ENCODE results near the gene MEGF11.

Gene MEGF11

GRCh38 chr15:65993762-65994161 lies 259.8 kb downstream of the MEGF11 start:
- peaks cover 5 to 33% (median 27%) of the 10 kb centered on the region in 5 donors for H3K27me3 ChIP-seq (ENCODE audit: control insufficient read depth in 5 of 5, insufficient read depth in 4 of 5, low read length in 5 of 5)

GRCh38 chr15:65993236-65993635 lies 260.3 kb downstream of the MEGF11 start:
- Histone ChIP-seq H3K4me3 (ENCODE audit: low read depth in 1 of 5, low read length in 5 of 5) (no peak overlapping the region), H3K9me3 (ENCODE audit: control insufficient read depth in 5 of 5, low read length in 5 of 5) (no peaks in the 10 kb centered on the region), H3K36me3 (ENCODE audit: control insufficient read depth in 5 of 5, insufficient read depth in 5 of 5, low read length in 5 of 5) (no peaks in the 10 kb centered on the region), H3K27ac (ENCODE audit: low read depth, low read length) (no peak overlapping the region), H3K27me3 (ENCODE audit: control insufficient read depth in 5 of 5, insufficient read depth in 4 of 5, low read length in 5 of 5) (peaks cover 5 to 33% (median 27%) of the 10 kb centered on the region in 5 donors), H3K4me1 (ENCODE audit: control insufficient read depth in 5 of 5, insufficient read depth in 5 of 5, low read length in 5 of 5) (peaks cover 0 to 2% (median 0%) of the 10 kb centered on the region in 5 donors), H3K9ac (ENCODE audit: low read length in 5 of 5) (no peak overlapping the region)

More at GRCh38 chr15:65993762-65994161, 259.8 kb downstream of the MEGF11 start:
- Histone ChIP-seq H3K4me1 (ENCODE audit: control insufficient read depth in 5 of 5, insufficient read depth in 5 of 5, low read length in 5 of 5) (peaks cover 0 to 2% (median 0%) of the 10 kb centered on the region in 5 donors), H3K27ac (ENCODE audit: low read depth, low read length) (no peak overlapping the region), H3K36me3 (ENCODE audit: control insufficient read depth in 5 of 5, insufficient read depth in 5 of 5, low read length in 5 of 5) (no peaks in the 10 kb centered on the region), H3K9me3 (ENCODE audit: control insufficient read depth in 5 of 5, low read length in 5 of 5) (no peaks in the 10 kb centered on the region), H3K9ac (ENCODE audit: low read length in 5 of 5) (no peak overlapping the region), H3K4me3 (ENCODE audit: low read depth in 1 of 5, low read length in 5 of 5) (no peak overlapping the region)

- Histone ChIP-seq H3K27me3 (ENCODE audit: control insufficient read depth in 5 of 5, insufficient read depth in 4 of 5, low read length in 5 of 5) (peaks cover 5 to 33% (median 27%) of the 10 kb centered on the region in 5 donors), H3K36me3 (ENCODE audit: control insufficient read depth in 5 of 5, insufficient read depth in 5 of 5, low read length in 5 of 5) (no peaks in the 10 kb centered on the region), H3K27ac (ENCODE audit: low read depth, low read length) (no peak overlapping the region), H3K4me1 (ENCODE audit: control insufficient read depth in 5 of 5, insufficient read depth in 5 of 5, low read length in 5 of 5) (peaks cover 2 to 4% (median 3%) of the 10 kb centered on the region in 5 donors), H3K9me3 (ENCODE audit: control insufficient read depth in 5 of 5, low read length in 5 of 5) (no peaks in the 10 kb centered on the region), H3K9ac (ENCODE audit: low read length in 5 of 5) (no peak overlapping the region), H3K4me3 (ENCODE audit: low read depth in 1 of 5, low read length in 5 of 5) (no peak overlapping the region)
These were observed 261.6 kb downstream of the MEGF11 start for GRCh38 chr15:65991721-65992483.

- H3K9me3 ChIP-seq (ENCODE audit: control insufficient read depth in 5 of 5, low read length in 5 of 5), result no peaks in the 10 kb centered on the region
- no peak overlapping the region for H3K9ac ChIP-seq (ENCODE audit: low read length in 5 of 5)
- no peak overlapping the region for H3K27ac ChIP-seq (ENCODE audit: low read depth, low read length)
- no peak overlapping the region for H3K4me3 ChIP-seq (ENCODE audit: low read depth in 1 of 5, low read length in 5 of 5)
- H3K4me1 ChIP-seq (ENCODE audit: control insufficient read depth in 5 of 5, insufficient read depth in 5 of 5, low read length in 5 of 5), result peaks cover 2 to 13% (median 11%) of the 10 kb centered on the region in 5 donors
- no peaks in the 10 kb centered on the region for H3K36me3 ChIP-seq (ENCODE audit: control insufficient read depth in 5 of 5, insufficient read depth in 5 of 5, low read length in 5 of 5)
- peaks cover 5 to 32% (median 25%) of the 10 kb centered on the region in 5 donors for H3K27me3 ChIP-seq (ENCODE audit: control insufficient read depth in 5 of 5, insufficient read depth in 4 of 5, low read length in 5 of 5)
These were observed 263.1 kb downstream of the MEGF11 start for GRCh38 chr15:65990298-65990981.

- Histone ChIP-seq H3K27me3 (ENCODE audit: control insufficient read depth in 5 of 5, insufficient read depth in 4 of 5, low read length in 5 of 5) (peaks cover 15 to 38% (median 25%) of the 10 kb centered on the region in 5 donors), H3K36me3 (ENCODE audit: control insufficient read depth in 5 of 5, insufficient read depth in 5 of 5, low read length in 5 of 5) (no peaks in the 10 kb centered on the region), H3K9ac (ENCODE audit: low read length in 5 of 5) (no peak overlapping the region)
These were observed 266.4 kb downstream of the MEGF11 start for GRCh38 chr15:65987100-65987499.

GRCh38 chr15:65986416-65986815 lies 267.1 kb downstream of the MEGF11 start:
- Histone ChIP-seq H3K27ac (ENCODE audit: low read depth, low read length) (no peak overlapping the region), H3K36me3 (ENCODE audit: control insufficient read depth in 5 of 5, insufficient read depth in 5 of 5, low read length in 5 of 5) (no peaks in the 10 kb centered on the region), H3K9ac (ENCODE audit: low read length in 5 of 5) (no peak overlapping the region), H3K9me3 (ENCODE audit: control insufficient read depth in 5 of 5, low read length in 5 of 5) (no peaks in the 10 kb centered on the region), H3K27me3 (ENCODE audit: control insufficient read depth in 5 of 5, insufficient read depth in 4 of 5, low read length in 5 of 5) (peaks cover 15 to 39% (median 25%) of the 10 kb centered on the region in 5 donors), H3K4me3 (ENCODE audit: low read depth in 1 of 5, low read length in 5 of 5) (no peak overlapping the region), H3K4me1 (ENCODE audit: control insufficient read depth in 5 of 5, insufficient read depth in 5 of 5, low read length in 5 of 5) (peaks cover 2 to 18% (median 11%) of the 10 kb centered on the region in 5 donors)

More at GRCh38 chr15:65987100-65987499, 266.4 kb downstream of the MEGF11 start:
- no peaks in the 10 kb centered on the region for H3K9me3 ChIP-seq (ENCODE audit: control insufficient read depth in 5 of 5, low read length in 5 of 5)
- H3K4me1 ChIP-seq (ENCODE audit: control insufficient read depth in 5 of 5, insufficient read depth in 5 of 5, low read length in 5 of 5), result peaks cover 2 to 17% (median 11%) of the 10 kb centered on the region in 5 donors
- no peak overlapping the region for H3K4me3 ChIP-seq (ENCODE audit: low read depth in 1 of 5, low read length in 5 of 5)
- no peak overlapping the region for H3K27ac ChIP-seq (ENCODE audit: low read depth, low read length)

- Histone ChIP-seq H3K4me1 (ENCODE audit: control insufficient read depth in 5 of 5, insufficient read depth in 5 of 5, low read length in 5 of 5) (peaks cover 0 to 18% (median 11%) of the 10 kb centered on the region in 5 donors), H3K4me3 (ENCODE audit: low read depth in 1 of 5, low read length in 5 of 5) (no peak overlapping the region), H3K9ac (ENCODE audit: low read length in 5 of 5) (no peak overlapping the region), H3K27ac (ENCODE audit: low read depth, low read length) (no peak overlapping the region), H3K27me3 (ENCODE audit: control insufficient read depth in 5 of 5, insufficient read depth in 4 of 5, low read length in 5 of 5) (peaks cover 15 to 43% (median 27%) of the 10 kb centered on the region in 5 donors), H3K9me3 (ENCODE audit: control insufficient read depth in 5 of 5, low read length in 5 of 5) (no peaks in the 10 kb centered on the region), H3K36me3 (ENCODE audit: control insufficient read depth in 5 of 5, insufficient read depth in 5 of 5, low read length in 5 of 5) (no peaks in the 10 kb centered on the region)
These were observed 268.2 kb downstream of the MEGF11 start for GRCh38 chr15:65985387-65985786.

GRCh38 chr15:65982627-65983322 lies 270.8 kb downstream of the MEGF11 start:
- Histone ChIP-seq H3K4me3 (ENCODE audit: low read depth in 1 of 5, low read length in 5 of 5) (no peak overlapping the region), H3K4me1 (ENCODE audit: control insufficient read depth in 5 of 5, insufficient read depth in 5 of 5, low read length in 5 of 5) (peaks cover 0 to 18% (median 11%) of the 10 kb centered on the region in 5 donors), H3K27ac (ENCODE audit: low read depth, low read length) (no peak overlapping the region), H3K9me3 (ENCODE audit: control insufficient read depth in 5 of 5, low read length in 5 of 5) (no peaks in the 10 kb centered on the region), H3K27me3 (ENCODE audit: control insufficient read depth in 5 of 5, insufficient read depth in 4 of 5, low read length in 5 of 5) (peaks cover 12 to 36% (median 27%) of the 10 kb centered on the region in 5 donors), H3K9ac (ENCODE audit: low read length in 5 of 5) (no peak overlapping the region), H3K36me3 (ENCODE audit: control insufficient read depth in 5 of 5, insufficient read depth in 5 of 5, low read length in 5 of 5) (no peaks in the 10 kb centered on the region)

- Histone ChIP-seq H3K4me3 (ENCODE audit: low read depth in 1 of 5, low read length in 5 of 5) (no peak overlapping the region), H3K36me3 (ENCODE audit: control insufficient read depth in 5 of 5, insufficient read depth in 5 of 5, low read length in 5 of 5) (no peaks in the 10 kb centered on the region), H3K4me1 (ENCODE audit: control insufficient read depth in 5 of 5, insufficient read depth in 5 of 5, low read length in 5 of 5) (peaks cover 0 to 15% (median 9%) of the 10 kb centered on the region in 5 donors), H3K9me3 (ENCODE audit: control insufficient read depth in 5 of 5, low read length in 5 of 5) (no peaks in the 10 kb centered on the region), H3K27ac (ENCODE audit: low read depth, low read length) (no peak overlapping the region), H3K9ac (ENCODE audit: low read length in 5 of 5) (no peak overlapping the region), H3K27me3 (ENCODE audit: control insufficient read depth in 5 of 5, insufficient read depth in 4 of 5, low read length in 5 of 5) (peaks cover 12 to 36% (median 27%) of the 10 kb centered on the region in 5 donors)
These were observed 271.5 kb downstream of the MEGF11 start for GRCh38 chr15:65981837-65982626.

Data from subcutaneous abdominal adipose tissue (tissue), 5 donors.